H1 (cell line): ENCODE data around the gene BMERB1.

Experiments
- ATF2 ChIP-seq: IDR thresholded peaks from 2 replicates; pipeline ENCODE4 v1.6.1; 2012; ENCODE audit warnings: low read length, inconsistent platforms
- BRCA1 ChIP-seq: IDR thresholded peaks from 2 replicates; pipeline ENCODE4 v1.6.1; 2012; ENCODE audit warnings: low read depth, low read length, improper control_type of control experiment
- CTCF ChIP-seq, 3 experiments: IDR thresholded peaks; 1 replicate in 2 of 3; 2 replicates in 1 of 3; pipeline versions ENCODE4 v1.5.1 to v1.6.1; 2011; ENCODE audit warnings: low read length in 3 of 3, mild to moderate bottlenecking in 3 of 3, inconsistent platforms in 2 of 3, low read depth in 1 of 3, moderate library complexity in 1 of 3; ENCODE audit not compliant: insufficient read depth in 1 of 3; ENCODE audit errors: control extremely low read depth in 1 of 3
- POLR2A ChIP-seq, 2 experiments: IDR thresholded peaks; 1 replicate in 1 of 2; 2 replicates in 1 of 2; pipeline ENCODE4 v1.6.1; 2011; ENCODE audit warnings: low read depth in 2 of 2, low read length in 2 of 2, mild to moderate bottlenecking in 2 of 2; ENCODE audit errors: control extremely low read depth in 1 of 2
- POLR2AphosphoS5 ChIP-seq: IDR thresholded peaks from 2 replicates; pipeline ENCODE4 v1.6.1; 2011; ENCODE audit warnings: low read depth, low read length

GRCh38 chr16:15548482-15548891, 114.1 kb downstream of the BMERB1 start:
- no peak for TF ChIP-seq CTCF (IDR thresholded peaks at IDR 0.05; ENCODE audit: control extremely low read depth in 1 of 3, insufficient read depth in 1 of 3, low read depth in 1 of 3, low read length in 3 of 3)
- no peak for TF ChIP-seq ATF2
- no peak for TF ChIP-seq POLR2AphosphoS5
- TF ChIP-seq BRCA1: no peak
- no peak for TF ChIP-seq POLR2A (IDR thresholded peaks at IDR 0.05; ENCODE audit: control extremely low read depth in 1 of 2, low read depth in 2 of 2, low read length in 2 of 2)
